NB4 (cell line): ENCODE results near the gene SPRYD3.

ENCODE experiments used
- POLR2A ChIP-seq: IDR thresholded peaks from 2 replicates; pipeline ENCODE4 v1.6.1; 2011; ENCODE audit warnings: mild to moderate bottlenecking; ENCODE audit not compliant: insufficient read length; ENCODE audit errors: extremely low read depth
- TF ChIP-seq, protein P1 (sequence below): IDR thresholded peaks from one replicate; pipeline ENCODE4 v1.5.1; 2012; ENCODE audit warnings: low read depth, low read length
- TF ChIP-seq, protein P2 (sequence below): IDR thresholded peaks from 2 replicates; pipeline ENCODE4 v1.6.1; 2011; ENCODE audit warnings: low read depth, low read length

DNA sequence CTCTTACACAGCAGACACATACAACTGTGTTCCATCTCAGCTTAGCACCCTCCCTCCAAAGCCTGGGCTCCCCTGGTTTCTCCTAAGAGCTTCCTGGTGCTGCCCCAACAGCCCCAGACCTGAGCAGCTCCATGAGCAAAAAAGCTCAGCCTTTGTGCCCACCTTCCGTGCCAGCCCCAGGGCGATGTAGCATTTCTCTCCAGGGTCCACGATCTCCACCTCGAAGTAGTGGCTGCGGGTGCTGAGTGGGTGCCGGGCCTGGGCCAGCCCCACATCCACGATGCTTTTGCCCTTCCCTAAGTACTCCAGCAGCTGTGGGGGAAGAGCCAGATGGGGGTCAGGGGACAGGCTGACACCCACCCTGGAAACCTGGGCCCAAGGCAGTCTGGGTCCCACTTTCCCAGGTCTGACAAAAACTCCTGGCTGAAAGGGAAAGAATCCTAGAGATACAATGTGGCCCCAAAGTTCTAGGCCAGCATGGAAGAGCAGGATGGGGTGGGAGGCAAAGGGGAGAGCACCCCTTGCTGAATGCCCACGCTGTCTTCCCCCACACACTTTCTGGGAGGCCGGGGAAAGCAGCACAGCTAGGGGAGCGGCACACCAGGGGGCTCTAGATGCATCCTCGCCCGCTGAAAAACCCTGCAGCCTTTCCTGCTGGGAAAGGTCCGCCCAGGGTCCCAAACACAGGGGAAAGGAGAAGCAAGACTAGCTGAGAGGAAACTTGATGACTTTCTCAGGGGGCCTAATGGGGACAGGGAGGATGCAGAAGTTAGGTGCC, 11.0 kb downstream of the SPRYD3 start:
- TF ChIP-seq, protein P1, sequence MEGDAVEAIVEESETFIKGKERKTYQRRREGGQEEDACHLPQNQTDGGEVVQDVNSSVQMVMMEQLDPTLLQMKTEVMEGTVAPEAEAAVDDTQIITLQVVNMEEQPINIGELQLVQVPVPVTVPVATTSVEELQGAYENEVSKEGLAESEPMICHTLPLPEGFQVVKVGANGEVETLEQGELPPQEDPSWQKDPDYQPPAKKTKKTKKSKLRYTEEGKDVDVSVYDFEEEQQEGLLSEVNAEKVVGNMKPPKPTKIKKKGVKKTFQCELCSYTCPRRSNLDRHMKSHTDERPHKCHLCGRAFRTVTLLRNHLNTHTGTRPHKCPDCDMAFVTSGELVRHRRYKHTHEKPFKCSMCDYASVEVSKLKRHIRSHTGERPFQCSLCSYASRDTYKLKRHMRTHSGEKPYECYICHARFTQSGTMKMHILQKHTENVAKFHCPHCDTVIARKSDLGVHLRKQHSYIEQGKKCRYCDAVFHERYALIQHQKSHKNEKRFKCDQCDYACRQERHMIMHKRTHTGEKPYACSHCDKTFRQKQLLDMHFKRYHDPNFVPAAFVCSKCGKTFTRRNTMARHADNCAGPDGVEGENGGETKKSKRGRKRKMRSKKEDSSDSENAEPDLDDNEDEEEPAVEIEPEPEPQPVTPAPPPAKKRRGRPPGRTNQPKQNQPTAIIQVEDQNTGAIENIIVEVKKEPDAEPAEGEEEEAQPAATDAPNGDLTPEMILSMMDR: no peak
- no peak for TF ChIP-seq POLR2A
- TF ChIP-seq, protein P2, sequence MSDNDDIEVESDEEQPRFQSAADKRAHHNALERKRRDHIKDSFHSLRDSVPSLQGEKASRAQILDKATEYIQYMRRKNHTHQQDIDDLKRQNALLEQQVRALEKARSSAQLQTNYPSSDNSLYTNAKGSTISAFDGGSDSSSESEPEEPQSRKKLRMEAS: no peak
